HCT116 (cell line): Measurements from ENCODE around the gene PGAP3. TPM values are rescaled to one million over a fixed set of nuclear protein-coding genes. Genes with fewer than 3 reads are reported as not detected.

ENCODE experiments used
- ATAC-seq: fragments of 200-7000 bp; cut with Tn5 transposase; 2 replicates; pipeline ENCODE4 v1.9.1; 2020; ENCODE audit warnings: mild to moderate bottlenecking, moderate library complexity
- BruUV-seq: library from RNA; stranded (reverse); fragments of 400-500 nt; replicated peaks from 2 replicates; lab custom pipeline; 2021; lab: Mats Ljungman, UMichigan
- CTCF ChIA-PET: fragments of 300-600 bp; sonication (Branson Sonifier 250); formaldehyde crosslinking; loops from one replicate; lab custom pipeline; 2021; ENCODE audit warnings: antibody characterized with exemption; lab: Charles Lee
- POLR2A ChIA-PET: fragments of 300-600, 350-600 bp; sonication (Branson Sonifier 250); formaldehyde crosslinking; loops from one replicate; lab custom pipeline; 2021; ENCODE audit warnings: antibody characterized with exemption; lab: Charles Lee
- RAD21 ChIA-PET, 2 experiments: fragments of 300-600 bp; sonication (Branson Sonifier 250); formaldehyde crosslinking; loops; one replicate each; lab custom pipeline; 2023; ENCODE audit warnings: low total read pairs in 2 of 2; ENCODE audit not compliant: uncharacterized antibody in 2 of 2, unreplicated experiment in 2 of 2, low non-redundant PET in 1 of 2; lab: Charles Lee
- DNase-seq: peaks from one replicate; pipeline ENCODE4 v3.0.0-alpha.2; 2010; ENCODE audit warnings: low read depth, low spot score
- H2AFZ ChIP-seq: fragments of 200-600 bp; shearing (Covaris generic), sonication (generic); 2 replicates; pipeline ENCODE4 v1.6.1; 2017; ENCODE audit warnings: low read depth, mixed run types, mixed read lengths, antibody characterized with exemption, low read length; ENCODE audit not compliant: poor library complexity, severe bottlenecking
- H3K27ac ChIP-seq: 2 replicates; pipeline ENCODE4 v1.5.1; 2012; ENCODE audit warnings: low read depth, low read length
- H3K27me3 ChIP-seq: fragments of 200-600 bp; sonication (generic); 2 replicates; pipeline ENCODE4 v1.6.1; 2016; ENCODE audit warnings: mixed run types, low read length, mixed read lengths; ENCODE audit not compliant: insufficient read depth
- H3K36me3 ChIP-seq, 2 experiments: fragments of 200-500 bp in 1 of 2; fragments of 200-600 bp in 1 of 2; sonication (Bioruptor generic) in 1 of 2; sonication (generic) in 1 of 2; 2 replicates each; pipeline versions ENCODE4 v1.5.1 to v1.6.1; 2014 to 2016; ENCODE audit warnings: low read length in 2 of 2, inconsistent platforms in 1 of 2, mixed read lengths in 1 of 2, mixed run types in 1 of 2; ENCODE audit not compliant: insufficient read depth in 2 of 2, control insufficient read depth in 1 of 2
- H3K4me1 ChIP-seq, 2 experiments: fragments of 200-600 bp in 1 of 2; sonication (generic) in 1 of 2; 2 replicates each; pipeline versions ENCODE4 v1.5.1 to v1.6.1; 2012 to 2017; ENCODE audit warnings: low read length in 2 of 2, inconsistent platforms in 1 of 2, mild to moderate bottlenecking in 1 of 2, mixed read lengths in 1 of 2, mixed run types in 1 of 2, moderate library complexity in 1 of 2; ENCODE audit not compliant: insufficient read depth in 2 of 2, control insufficient read depth in 1 of 2
- H3K4me2 ChIP-seq: fragments of 200-600 bp; sonication (generic); 2 replicates; pipeline ENCODE4 v1.6.1; 2017; ENCODE audit warnings: mixed run types, low read length, mixed read lengths
- H3K4me3 ChIP-seq, 2 experiments: fragments of 200-600 bp in 1 of 2; sonication (generic) in 1 of 2; replicated peaks in 1 of 2; 2 replicates each; pipeline ENCODE4 v1.5.1; 2011 to 2016; ENCODE audit warnings: low read length in 2 of 2, control low read depth in 1 of 2, low read depth in 1 of 2, mild to moderate bottlenecking in 1 of 2, mixed read lengths in 1 of 2, mixed run types in 1 of 2
- H3K79me2 ChIP-seq: fragments of 200-600 bp; sonication (generic); 2 replicates; pipeline ENCODE4 v1.6.1; 2017; ENCODE audit warnings: mild to moderate bottlenecking, mixed run types, low read length, moderate library complexity, mixed read lengths; ENCODE audit not compliant: insufficient read depth
- H3K9ac ChIP-seq: fragments of 200-600 bp; sonication (generic); 2 replicates; pipeline ENCODE4 v1.6.1; 2016; ENCODE audit warnings: low read length, mixed read lengths
- H3K9me2 ChIP-seq: fragments of 200-600 bp; sonication (generic), shearing (Covaris generic); 2 replicates; pipeline ENCODE4 v1.6.1; 2017; ENCODE audit warnings: mixed run types, mild to moderate bottlenecking, moderate library complexity; ENCODE audit not compliant: insufficient read depth
- H3K9me3 ChIP-seq, 2 experiments: fragments of 200-500 bp in 1 of 2; fragments of 200-600 bp in 1 of 2; sonication (Bioruptor generic) in 1 of 2; sonication (generic) in 1 of 2; 2 replicates each; pipeline ENCODE4 v1.6.1; 2014 to 2017; ENCODE audit warnings: low read length in 2 of 2, mixed read lengths in 2 of 2, inconsistent platforms in 1 of 2, low read depth in 1 of 2, mild to moderate bottlenecking in 1 of 2, mixed run types in 1 of 2, moderate library complexity in 1 of 2; ENCODE audit not compliant: control insufficient read depth in 1 of 2, insufficient read depth in 1 of 2
- H4K20me1 ChIP-seq: fragments of 200-600 bp; sonication (generic), shearing (Covaris generic); 2 replicates; pipeline ENCODE4 v1.6.1; 2017; ENCODE audit warnings: mixed run types, mild to moderate bottlenecking, moderate library complexity; ENCODE audit not compliant: insufficient read depth
- ATF3 ChIP-seq: IDR thresholded peaks from 2 replicates; pipeline ENCODE4 v1.6.1; 2012
- CBX3 ChIP-seq: IDR thresholded peaks from 2 replicates; pipeline ENCODE4 v1.6.1; 2012; ENCODE audit warnings: low read depth
- EGR1 ChIP-seq: IDR thresholded peaks from 2 replicates; pipeline ENCODE4 v1.6.1; 2012; ENCODE audit warnings: low read depth
- EZH2phosphoT487 ChIP-seq: fragments of 200-600 bp; IDR thresholded peaks from 2 replicates; pipeline ENCODE4 v1.6.1; 2018; ENCODE audit warnings: antibody characterized with exemption, borderline replicate concordance
- FOSL1 ChIP-seq: IDR thresholded peaks from 2 replicates; pipeline ENCODE4 v1.6.1; 2012; ENCODE audit warnings: low read depth
- MAX ChIP-seq: IDR thresholded peaks from 2 replicates; pipeline ENCODE4 v1.6.1; 2012
- POLR2A ChIP-seq: IDR thresholded peaks from 2 replicates; pipeline ENCODE4 v1.7.0; 2011; ENCODE audit warnings: borderline replicate concordance; ENCODE audit not compliant: insufficient read depth, insufficient read length; ENCODE audit errors: extremely low read depth
- RAD21 ChIP-seq: IDR thresholded peaks from 2 replicates; pipeline ENCODE4 v1.6.1; 2012; ENCODE audit warnings: low read depth, mild to moderate bottlenecking
- REST ChIP-seq: IDR thresholded peaks from 2 replicates; pipeline ENCODE4 v1.6.1; 2012; ENCODE audit warnings: low read depth
- SP1 ChIP-seq: IDR thresholded peaks from 2 replicates; pipeline ENCODE4 v1.6.1; 2012; ENCODE audit warnings: low read depth
- TCF7L2 ChIP-seq: IDR thresholded peaks from 2 replicates; pipeline ENCODE4 v1.7.0; 2011; ENCODE audit warnings: borderline replicate concordance, inconsistent platforms; ENCODE audit not compliant: insufficient read depth, insufficient read length; ENCODE audit errors: extremely low read depth
- ZBTB33 ChIP-seq: IDR thresholded peaks from 2 replicates; pipeline ENCODE4 v1.6.1; 2011; ENCODE audit warnings: mild to moderate bottlenecking, low read length, moderate library complexity; ENCODE audit not compliant: insufficient replicate concordance; ENCODE audit errors: extremely low read depth
- ZFX ChIP-seq: fragments of 450-650 bp; IDR thresholded peaks from 2 replicates; pipeline ENCODE4 v1.6.1; 2017
- ZNF274 ChIP-seq: fragments of 200-500 bp; sonication (Bioruptor generic); IDR thresholded peaks from 2 replicates; pipeline ENCODE4 v1.6.1; 2014; ENCODE audit warnings: mild to moderate bottlenecking, low read depth, low read length, inconsistent platforms
- intact Hi-C: fragments of 100-400 bp; cut with micrococcal nuclease; formaldehyde crosslinking; loops from 2 replicates; pipeline ENCODE4 v1.10.0; 2022
- total RNA-seq: library from RNA; stranded (reverse); gene quantifications from one replicate; pipeline ENCODE4 v1.2.1, GENCODE V29; 2021; ENCODE audit not compliant: unreplicated experiment

PGAP3 gene
- total RNA-seq, 1 experiment from 2014 or later = 15.2 TPM

- TF ChIP-seq POLR2A (no peak), EGR1 (no peak), REST (no peak), CBX3 (no peak), ZFX (no peak), RAD21 (no peak), TCF7L2 (no peak), SP1 (no peak), ZNF274 (no peak), FOSL1 (no peak), EZH2phosphoT487 (no peak), MAX (no peak), ZBTB33 (no peak), ATF3 (no peak)
- H3K9ac ChIP-seq = no peak overlapping the region
- CTCF ChIA-PET = interaction anchor here (1.0 to 1.6 kb wide), 4 partner anchors 8 to 52 kb away, joined by 3 to 5 read pairs (median 3); partner anchors contain the start of genes MIEN1 and PGAP3
These were observed 9.3 kb downstream of the PGAP3 start for GRCh38 chr17:39678340-39679116.

More at GRCh38 chr17:39678340-39679116, 9.3 kb downstream of the PGAP3 start:
- DNase-seq (no peak), ATAC-seq (peak; percentile 57)
- H3K27me3 ChIP-seq = no peaks in the 10 kb centered on the region
- no peaks in the 10 kb centered on the region for H3K9me3 ChIP-seq
- H3K4me2 ChIP-seq = no peak overlapping the region
- H3K27ac ChIP-seq = no peak overlapping the region
- ChIA-PET POLR2A (no interaction called here), RAD21 (no interaction called here)
- H3K9me2 ChIP-seq = no peaks in the 10 kb centered on the region
- H2AFZ ChIP-seq = no peak overlapping the region
- no TSS peak for BruUV-seq
- no peak overlapping the region for H3K4me3 ChIP-seq
- intact Hi-C loops = no loop called here
- no peaks in the 10 kb centered on the region for H4K20me1 ChIP-seq
- no peaks in the 10 kb centered on the region for H3K36me3 ChIP-seq
- peaks cover 17 to 19% of the 10 kb centered on the region in 2 experiments; a peak in 2 of 4 replicates for H3K4me1 ChIP-seq
- no peaks in the 10 kb centered on the region for H3K79me2 ChIP-seq
